Renal pelvis (tissue), 4 donors: Measurements from ENCODE around the gene TRRAP. TPM values are rescaled to one million over a fixed set of nuclear protein-coding genes. Genes with fewer than 3 reads are reported as not detected.

Experiments used
- DNase-seq: peaks from one replicate; pipeline ENCODE4 v3.0.0-alpha.2; 2013
- polyA plus RNA-seq, 3 donors: library from polyadenylated mRNA; unstranded; fragments of 120-200 nt; gene quantifications; one replicate each; pipeline ENCODE4 v1.2.1, GENCODE V29; 2013; ENCODE audit not compliant: insufficient read length in 3 of 3

TRRAP gene
- polyA plus RNA-seq, 3 donors = 42.0 to 49.6 (median 46.3) TPM

DNA sequence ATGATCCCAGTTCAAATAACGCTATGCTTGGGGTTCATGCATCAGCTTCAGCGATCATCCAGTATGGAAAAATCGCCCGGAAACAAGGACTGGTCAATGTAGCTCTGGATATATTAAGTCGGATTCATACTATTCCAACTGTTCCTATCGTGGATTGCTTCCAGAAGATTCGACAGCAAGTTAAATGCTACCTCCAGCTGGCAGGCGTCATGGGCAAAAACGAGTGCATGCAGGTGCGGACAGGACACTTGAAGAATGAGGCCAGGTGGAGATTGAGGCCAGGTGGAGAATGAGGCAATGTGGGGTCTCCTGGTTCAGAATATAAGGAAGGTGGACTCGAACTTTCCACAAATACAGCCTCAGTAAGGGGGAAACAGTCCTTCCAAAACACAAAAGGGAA is 105.8 kb downstream of the TRRAP start:
- DNase-seq = no peak

DNA sequence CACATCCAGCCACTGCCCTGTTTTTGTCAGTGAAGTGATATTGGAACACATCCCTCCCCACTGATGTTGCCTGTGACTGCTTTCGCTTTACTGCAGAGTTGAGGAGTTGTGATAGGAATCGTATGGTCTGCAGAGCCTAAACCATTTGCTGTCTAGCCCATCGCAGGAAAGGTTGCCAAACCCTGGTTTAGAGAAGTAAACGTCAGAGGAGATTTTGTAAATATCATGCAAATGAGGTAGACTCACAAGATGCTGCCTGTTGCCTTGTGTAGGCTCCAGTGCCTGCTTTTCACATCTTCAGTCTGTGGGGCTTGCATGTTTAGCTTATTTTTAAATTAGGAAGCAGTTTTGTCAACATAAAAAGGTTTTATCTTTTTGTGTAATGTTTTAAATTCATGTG is 107.1 kb downstream of the TRRAP start:
- no peak for DNase-seq

DNA sequence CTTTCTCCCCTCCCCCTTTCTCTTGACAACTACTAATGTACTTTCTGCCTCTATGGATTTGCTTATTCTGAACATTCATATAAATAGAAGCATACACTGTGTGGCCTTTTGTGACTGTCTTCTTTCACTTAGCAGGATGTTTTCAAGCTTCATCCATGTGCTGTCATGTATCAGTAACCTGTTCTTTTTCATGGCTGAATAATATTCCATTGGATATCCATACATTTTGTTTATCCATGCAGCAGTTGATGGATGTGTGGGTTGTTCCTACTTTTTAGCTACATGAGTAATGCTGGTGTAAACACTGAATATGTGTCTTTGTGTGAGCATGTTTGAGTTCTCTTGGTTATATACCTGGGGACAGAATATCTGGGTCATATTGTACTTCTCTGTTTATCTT is 107.6 kb downstream of the TRRAP start:
- DNase-seq = no peak

DNA sequence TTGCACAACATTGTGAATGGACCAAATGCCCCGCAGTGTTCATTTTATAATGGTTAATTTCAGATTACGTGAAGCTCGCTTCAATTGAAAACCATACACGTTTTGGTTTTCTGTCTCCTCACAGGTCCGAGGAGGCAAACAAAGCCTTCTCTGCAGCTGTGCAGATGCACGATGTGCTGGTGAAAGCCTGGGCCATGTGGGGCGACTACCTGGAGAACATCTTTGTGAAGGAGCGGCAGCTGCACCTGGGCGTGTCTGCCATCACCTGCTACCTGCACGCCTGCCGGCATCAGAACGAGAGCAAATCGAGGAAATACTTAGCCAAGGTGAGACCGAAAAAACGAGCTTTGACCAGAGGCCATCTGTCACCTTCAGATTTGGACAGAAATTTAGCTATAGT is 110.3 kb downstream of the TRRAP start:
- DNase-seq = no peak

DNA sequence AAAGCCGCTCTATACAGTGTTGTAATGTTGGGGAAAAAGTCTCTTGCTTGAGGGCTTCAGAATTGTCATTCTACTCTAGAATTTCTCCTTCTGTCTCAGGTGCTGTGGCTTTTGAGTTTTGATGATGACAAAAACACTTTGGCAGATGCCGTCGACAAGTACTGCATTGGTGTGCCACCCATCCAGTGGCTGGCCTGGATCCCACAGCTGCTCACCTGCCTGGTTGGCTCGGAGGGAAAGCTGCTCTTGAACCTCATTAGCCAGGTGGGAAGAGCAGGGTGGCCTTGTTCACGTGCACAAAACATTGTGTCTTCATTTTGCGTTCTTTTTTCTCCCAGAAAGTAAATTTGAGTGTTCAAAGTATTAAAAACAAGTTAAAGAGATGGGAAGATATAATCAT is 112.0 kb downstream of the TRRAP start:
- no peak for DNase-seq

DNA sequence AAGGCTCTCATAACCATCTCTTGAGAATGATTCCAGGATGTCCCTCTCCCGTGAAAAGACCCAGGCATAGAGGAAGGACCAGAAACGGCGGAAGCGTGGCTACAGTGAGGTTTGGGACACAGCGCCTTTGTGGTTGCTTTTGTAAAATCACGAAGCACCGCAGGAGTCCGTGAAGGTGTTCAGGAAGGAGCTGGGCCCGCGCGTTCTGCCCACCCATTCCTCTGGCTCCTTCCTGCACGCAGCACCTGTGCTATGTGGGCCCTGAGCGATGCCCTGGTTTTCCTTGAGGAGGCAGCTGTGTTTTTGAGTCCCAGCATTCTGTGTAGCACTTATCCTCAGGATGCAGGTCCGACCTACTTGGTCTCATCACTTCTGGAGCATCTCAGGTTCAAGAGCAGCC is 112.8 kb downstream of the TRRAP start:
- DNase-seq = no peak

DNA sequence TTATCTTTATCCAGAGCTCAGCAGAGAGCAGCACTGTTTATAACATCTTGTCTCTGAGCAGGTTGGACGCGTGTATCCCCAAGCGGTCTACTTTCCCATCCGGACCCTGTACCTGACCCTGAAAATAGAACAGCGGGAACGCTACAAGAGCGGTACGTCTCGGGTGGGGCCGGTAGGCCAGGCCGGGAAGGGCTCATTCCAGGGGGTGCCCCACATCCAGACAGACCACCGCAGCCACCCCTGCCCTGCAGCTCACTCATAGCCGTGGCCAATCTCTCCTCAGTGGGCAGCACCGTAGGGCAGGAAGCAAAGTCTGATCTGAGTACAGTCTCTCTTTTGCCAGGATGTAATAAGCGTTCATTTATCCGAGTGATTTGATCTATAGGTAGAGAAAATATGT is 113.7 kb downstream of the TRRAP start:
- DNase-seq = no peak

DNA sequence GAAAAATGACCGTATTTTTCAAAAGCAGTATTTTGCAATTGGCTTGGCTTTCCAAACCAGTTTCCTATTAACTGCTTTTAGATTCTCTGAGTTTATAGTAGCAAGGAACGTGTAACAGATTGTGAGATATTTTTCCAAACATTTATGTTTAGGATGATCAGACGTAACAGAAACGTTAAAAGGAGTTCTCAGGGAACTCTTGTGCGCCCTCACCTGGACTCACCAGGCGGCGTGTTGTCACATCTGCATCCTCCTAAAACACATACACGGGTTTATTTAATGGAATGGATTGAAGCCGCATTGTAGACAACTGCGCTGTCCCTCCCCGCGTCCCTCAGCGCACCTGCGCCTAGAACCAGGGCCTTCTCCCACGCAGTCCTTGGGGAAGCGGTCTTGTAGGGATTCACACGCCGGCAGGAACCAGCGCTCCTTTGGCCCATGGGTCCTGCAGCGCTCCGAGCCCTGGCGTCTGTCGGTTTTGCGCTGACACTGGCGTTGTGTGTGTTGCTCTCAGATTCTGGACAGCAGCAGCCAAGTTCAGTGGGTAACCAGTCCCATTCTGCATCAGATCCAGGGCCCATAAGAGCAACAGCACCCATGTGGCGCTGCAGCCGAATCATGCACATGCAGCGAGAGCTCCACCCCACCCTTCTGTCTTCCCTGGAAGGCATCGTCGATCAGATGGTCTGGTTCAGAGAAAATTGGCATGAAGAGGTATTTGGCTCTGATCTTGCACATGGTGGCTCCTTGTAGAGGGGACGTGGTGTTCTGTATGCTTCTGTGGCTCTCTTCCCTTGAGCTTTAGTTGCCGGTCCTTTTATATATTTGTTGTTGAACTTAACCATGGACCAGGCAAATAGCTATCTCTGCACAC is 114.9 kb downstream of the TRRAP start:
- DNase-seq = no peak

DNA sequence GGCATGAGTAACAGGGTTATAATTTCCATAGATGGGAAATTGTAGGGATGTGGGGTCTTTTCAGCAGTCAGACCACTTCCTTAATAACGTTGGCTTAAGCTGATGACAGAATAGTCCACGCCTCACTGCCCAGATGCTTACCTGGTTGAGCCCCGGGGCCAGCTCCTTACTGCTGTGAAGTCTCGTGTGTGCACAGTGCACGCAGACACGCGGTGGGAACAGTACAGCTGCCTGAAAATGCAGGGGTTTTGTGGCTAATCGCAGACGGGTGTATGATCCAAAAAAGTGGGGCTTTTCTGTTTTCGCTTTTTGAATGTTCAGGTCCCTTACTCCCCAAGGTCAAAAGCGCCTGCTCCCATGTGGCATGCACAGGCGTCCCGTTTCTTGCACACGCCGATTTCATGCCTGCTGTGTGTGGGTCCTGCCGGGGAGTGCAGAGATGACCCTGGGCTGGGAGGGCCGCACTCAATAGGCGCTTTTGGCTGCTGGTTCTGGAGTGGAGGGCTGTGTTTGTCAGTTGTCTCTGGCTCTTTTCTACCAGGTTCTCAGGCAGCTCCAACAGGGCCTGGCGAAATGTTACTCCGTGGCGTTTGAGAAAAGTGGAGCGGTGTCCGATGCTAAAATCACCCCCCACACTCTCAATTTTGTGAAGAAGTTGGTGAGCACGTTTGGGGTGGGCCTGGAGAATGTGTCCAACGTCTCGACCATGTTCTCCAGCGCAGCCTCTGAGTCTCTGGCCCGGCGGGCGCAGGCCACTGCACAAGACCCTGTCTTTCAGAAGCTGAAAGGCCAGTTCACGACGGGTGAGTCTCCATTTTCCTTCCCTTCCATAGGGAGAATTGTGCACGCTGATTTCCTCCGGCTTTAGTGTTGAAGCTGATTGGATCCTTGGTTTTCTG is 116.0 kb downstream of the TRRAP start:
- no peak for DNase-seq

DNA sequence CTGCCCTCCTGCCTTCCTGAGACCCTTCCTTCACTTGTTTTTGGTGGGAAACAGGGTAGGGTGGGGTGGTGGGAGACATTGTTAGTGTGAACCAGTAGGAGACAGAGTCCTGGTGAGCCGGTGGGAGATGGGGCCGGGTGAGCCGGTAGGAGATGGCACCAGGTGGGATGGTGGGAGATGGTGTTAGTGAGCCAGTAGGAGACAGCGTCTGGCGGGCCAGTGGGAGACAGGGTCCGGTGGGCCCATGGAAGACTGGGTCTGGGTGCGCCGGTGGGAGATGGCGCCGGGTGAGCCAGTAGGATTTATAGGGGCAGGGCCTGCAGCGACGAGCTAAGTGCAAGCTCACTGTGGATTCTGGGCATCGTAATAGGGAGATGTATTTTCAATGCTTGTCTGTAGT is 116.8 kb downstream of the TRRAP start:
- DNase-seq = no peak

DNA sequence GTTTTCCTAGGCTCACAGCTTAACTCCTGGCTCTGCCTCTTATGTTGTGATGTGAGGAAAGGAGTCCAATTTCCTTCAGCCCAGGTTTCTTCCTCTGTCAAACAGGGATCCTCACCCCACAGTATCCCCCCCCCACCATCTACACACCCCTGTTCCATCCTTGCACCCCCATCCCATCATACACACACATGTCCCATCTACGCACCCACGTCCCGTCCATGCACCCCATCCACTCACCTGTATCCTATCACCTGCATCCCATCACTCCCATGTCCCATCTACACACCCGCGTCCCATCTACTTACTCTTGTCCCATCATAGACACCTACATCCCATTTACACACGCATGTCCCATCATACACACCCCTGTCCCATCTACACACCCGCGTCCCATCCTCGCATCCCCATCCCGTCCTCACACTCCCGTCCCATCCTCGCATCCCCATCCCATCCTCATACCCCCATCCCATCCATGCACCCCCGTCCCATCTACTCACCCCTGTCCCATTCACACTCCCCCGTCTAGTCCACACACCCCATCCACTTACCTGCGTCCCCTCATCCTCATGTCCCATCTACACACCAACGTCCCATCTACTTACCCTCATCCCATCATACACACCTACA is 117.3 kb downstream of the TRRAP start:
- no peak for DNase-seq

DNA sequence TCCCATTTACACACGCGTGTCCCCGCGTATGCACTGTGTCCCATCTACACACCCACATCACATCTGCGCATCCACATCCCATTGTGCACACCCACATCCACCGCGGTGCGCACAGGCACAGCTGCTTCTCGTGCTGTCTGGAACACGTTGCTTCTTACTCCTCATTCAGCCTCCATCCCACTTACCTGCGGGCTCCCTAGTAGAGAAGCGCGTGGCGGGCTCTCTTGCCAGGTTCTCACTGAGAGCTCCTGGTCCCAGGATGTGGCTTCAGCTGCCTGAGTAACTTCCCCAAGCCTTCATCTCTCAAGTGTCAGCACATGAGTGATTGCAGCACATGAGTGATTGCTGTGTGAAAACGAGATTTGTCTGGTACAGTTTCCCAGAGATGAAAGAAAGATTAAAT is 117.8 kb downstream of the TRRAP start:
- no peak for DNase-seq

DNA sequence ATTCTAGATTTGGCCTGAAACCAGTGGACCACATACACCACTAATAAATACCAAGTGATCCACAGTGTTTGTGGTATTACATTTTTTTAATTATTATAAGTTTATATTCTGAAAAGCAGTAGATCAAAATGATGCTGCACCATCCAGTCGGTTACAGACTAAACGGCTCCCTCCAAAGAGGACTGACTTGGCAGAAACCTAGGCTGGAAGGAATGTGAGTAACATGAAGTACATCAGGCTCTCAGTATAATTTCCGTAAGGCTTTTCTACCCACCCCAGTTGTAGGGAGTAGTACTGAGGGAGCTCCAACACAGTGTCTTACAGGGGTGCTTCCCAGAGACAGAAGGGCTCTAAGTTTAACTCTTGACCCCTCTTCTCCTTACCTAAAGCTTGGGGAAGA is 119.5 kb downstream of the TRRAP start:
- no peak for DNase-seq

DNA sequence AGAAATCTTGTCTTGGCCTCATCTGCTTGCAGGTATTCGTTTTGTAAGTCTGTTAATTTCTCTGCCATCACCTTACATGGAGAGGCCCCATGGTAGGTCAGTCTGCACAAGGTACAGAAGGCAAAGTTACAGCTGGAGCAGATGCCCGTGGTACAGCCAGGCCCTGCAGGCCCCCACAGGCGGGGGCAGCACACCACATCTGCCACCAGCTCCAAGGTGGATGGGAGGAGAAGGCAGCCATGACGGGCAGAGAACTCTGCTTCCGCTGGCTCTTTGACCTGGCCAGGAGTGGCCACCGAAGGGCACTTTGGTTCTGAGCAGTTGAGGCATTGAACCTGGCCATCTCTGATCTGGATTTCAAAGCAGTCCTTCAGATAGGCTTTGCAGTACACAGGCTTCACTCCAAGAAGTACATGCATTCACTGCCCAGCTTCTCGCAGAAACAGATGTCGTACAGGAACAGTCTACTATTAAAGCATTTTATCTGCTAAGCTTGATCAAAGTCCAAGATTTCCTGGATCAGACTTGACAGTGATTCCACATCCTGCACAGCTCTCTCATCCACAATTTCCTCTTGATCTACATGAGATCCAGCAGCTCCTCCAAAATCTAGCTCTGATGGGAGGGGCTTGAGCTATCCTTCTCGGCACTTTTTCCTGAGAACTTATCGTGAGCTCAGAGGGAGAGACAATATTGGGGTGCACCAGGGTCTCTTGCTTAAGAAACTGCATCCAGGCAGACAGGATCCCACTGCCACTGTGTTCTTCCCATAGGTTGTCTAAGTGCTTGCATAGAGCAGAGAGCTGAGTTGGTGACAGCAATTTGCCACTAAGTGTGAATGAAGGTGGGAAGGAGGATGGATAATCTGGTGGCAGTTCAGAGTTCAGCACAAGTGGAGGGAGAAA is 120.7 kb downstream of the TRRAP start:
- no peak for DNase-seq

DNA sequence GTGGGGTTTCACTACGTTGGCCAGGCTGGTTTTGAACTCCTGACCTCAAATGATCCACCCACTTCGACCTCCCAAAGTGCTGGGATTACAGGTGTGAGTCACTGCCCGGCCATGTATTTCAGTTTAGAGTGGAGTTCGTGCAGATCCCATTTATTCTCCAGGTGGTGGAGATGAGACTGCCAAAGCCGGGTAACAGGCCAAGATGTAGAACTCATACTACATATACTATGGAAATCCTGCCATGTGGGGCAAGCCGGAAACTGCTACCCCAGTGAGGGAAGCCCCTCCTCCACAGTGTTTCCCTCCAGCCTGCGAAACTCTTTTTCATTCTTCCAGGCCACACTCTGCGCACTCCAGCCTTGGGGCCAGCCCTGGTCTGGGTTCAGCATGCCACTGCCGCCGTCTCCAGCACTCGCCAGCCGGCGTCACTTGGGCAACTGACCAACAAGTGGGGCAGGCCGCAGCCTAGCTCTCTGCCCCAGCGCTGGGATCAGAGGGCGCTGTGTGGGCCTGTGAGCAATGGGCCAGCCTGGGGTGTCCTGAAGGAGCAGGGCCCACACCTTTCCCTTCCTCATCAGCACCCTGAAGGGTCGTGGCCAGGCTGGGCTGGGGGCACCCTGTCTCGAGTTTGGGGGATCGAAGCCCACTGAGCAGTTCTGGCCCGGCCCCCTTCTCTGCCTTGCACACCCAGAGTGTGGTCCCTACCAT is 122.0 kb downstream of the TRRAP start:
- DNase-seq = no peak

DNA sequence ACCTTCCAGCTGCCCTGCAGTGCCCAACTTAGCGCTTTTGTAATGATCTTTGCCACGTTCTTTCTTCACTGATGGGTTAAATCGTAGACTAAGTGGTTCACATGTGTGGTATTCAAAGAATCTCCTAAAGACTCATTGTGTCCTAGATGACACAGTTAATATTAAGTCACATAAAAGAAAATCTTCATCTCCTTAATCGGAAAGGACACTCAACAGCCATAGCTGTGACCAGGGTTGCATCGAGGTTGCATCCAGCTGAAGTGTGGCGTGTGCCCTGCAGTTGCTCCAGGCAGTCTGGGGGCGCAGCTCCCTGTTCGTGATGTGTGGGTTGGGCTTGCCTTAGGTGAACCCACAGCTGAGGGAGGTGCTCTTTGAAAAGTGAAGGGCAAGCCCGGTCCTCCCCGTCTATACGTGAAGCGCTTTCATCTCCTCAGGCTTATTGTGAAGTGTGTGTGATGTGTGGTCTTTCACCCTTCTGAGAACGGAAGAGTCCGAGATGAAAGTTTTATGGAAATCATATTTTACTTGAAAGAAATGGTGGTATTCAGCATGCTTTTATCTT is 122.7 kb downstream of the TRRAP start:
- no peak for DNase-seq

DNA sequence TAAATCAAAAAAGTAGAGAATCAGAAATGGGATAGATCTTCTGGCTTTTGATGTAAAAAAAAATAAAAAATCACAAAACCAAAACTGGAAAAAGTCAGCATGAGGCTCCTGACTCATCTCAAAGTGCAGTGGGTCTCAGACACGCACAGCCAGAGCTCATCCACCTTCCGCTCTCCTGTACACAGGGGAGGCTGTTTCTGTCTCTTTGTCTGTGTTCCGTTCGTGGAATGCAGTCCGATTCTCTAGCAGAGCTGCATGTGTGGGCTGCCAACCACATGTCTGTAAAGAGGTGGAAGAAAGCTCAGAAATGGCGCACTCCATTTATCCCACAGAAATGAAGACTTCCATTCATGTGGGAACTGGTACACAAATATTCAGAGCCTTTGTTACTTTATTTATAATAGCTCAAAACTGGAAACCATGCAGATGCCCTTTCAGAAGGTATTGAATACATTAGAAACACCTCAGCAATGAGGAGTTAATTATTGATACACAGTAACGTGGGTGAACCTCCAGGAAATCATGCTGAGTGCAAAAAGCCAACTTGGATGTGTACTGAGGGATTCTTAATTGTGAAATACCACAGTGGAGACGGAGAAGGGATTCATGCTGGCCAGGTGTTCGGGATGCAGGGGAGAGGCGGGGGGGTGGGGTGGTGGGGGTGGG is 123.3 kb downstream of the TRRAP start:
- DNase-seq = peak; percentile 19

DNA sequence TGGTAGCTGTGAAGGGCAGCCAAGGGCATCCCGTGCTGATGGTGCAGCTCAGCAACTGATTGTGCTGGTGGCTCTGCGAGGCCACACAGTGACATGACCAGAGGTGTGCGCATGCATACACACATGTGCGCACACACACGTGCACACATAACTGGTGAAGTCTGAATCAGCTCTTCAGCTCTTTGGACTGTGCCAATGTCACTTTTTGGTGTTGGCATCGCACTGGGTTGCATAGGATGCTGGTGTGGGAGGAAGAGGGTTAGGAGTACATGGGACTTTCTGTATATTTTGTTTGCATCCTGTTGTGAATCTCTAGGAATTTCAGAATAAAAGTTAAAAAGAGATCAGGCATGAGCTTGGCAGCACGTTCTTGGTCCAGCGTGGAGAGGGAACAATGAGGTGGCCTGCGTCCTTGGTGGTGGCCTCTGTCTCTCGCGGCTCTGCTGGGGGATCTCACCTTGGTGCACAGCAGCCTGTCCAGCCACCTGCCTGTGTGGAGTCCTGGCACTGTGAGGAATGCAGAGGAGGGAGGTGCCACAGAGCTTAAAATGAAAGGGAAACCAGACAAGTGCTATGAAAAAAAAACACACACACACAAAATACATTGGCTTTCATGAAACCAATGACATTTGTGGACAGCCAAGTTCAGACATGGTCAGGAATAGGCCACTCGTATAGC is 124.0 kb downstream of the TRRAP start:
- no peak for DNase-seq

DNA sequence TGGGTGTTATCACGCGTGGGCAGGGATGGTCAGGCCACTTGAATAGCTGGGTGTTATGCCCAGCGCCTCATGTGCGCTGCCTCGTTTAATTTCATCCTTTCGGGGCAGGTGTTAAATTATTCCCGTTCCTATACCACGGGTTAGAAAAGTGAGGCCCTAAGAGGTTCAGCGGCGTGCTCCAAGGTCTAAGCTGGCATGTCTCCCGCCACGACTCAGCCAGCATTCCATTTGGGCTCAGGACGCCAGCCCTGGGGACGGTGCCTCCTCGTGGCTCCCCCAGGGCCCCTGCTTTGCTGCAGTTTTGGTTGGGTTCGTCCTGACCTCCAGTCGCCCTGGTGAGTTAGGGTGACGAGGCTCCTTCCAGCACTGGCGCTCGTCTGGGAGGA is 124.5 kb downstream of the TRRAP start:
- DNase-seq = no peak
